Measurements from ENCODE around the gene NOPCHAP1. TPM values are rescaled to one million over a fixed set of nuclear protein-coding genes. Genes with fewer than 3 reads are reported as not detected.

Gene NOPCHAP1
- total and polyA plus RNA-seq, 2 donors (not counting 1 experiment from before 2014, with no cell fraction given) = 3.2 to 21.2 TPM

- no peaks in the 10 kb centered on the region for H3K27me3 Mint-ChIP-seq
- Histone ChIP-seq H3K79me2 (ENCODE audit: control insufficient read depth, insufficient read depth, low read length) (peaks cover 23% of the 10 kb centered on the region), H2AFZ (ENCODE audit: insufficient read depth, low read depth, low read length, poor library complexity, severe bottlenecking) (no peak overlapping the region), H3K4me3 (ENCODE audit: control extremely low read depth in 1 of 5, extremely low read depth in 1 of 5, insufficient read depth in 1 of 5, low read depth in 2 of 5, low read length in 4 of 5) (no peak overlapping the region), H3K27ac (ENCODE audit: low read length in 2 of 2) (no peak overlapping the region), H3K9me3 (ENCODE audit: control extremely low read depth in 1 of 3, control insufficient read depth in 2 of 3, insufficient read depth in 1 of 3, low read length in 2 of 3) (no peaks in the 10 kb centered on the region), H4K20me1 (ENCODE audit: control insufficient read depth, insufficient read depth, low read length, poor library complexity, severe bottlenecking) (no peaks in the 10 kb centered on the region), H3K36me3 (replicated peaks in 1 of 2; ENCODE audit: control extremely low read depth in 1 of 2, control insufficient read depth in 1 of 2, extremely low read depth in 1 of 2, insufficient read depth in 2 of 2, low read length in 1 of 2) (peaks cover 4 to 44% of the 10 kb centered on the region in 2 experiments), H3K27me3 (replicated peaks in 1 of 4; ENCODE audit: control extremely low read depth in 1 of 4, control insufficient read depth in 3 of 4, insufficient read depth in 4 of 4, low read length in 3 of 4) (no peaks in the 10 kb centered on the region), H3K9ac (ENCODE audit: low read length) (no peak overlapping the region), H3K4me1 (ENCODE audit: control insufficient read depth in 2 of 2, insufficient read depth in 2 of 2, low read length in 2 of 2) (peaks cover 10 to 11% of the 10 kb centered on the region in 2 donors), H3K4me2 (replicated peaks; ENCODE audit: low read depth, low read length, poor library complexity, severe bottlenecking) (no peak overlapping the region)
- POLR2A ChIA-PET = no interaction called here
- peaks cover 16% of the 10 kb centered on the region for H3K4me1 Mint-ChIP-seq
- no peaks in the 10 kb centered on the region for H3K9me3 Mint-ChIP-seq (ENCODE audit: insufficient read depth)
- CTCF ChIA-PET = no interaction called here
- H3K27ac Mint-ChIP-seq = no peak overlapping the region
- 60% methylated on average over 1 of the region's 3 CpGs for WGBS (ENCODE audit: insufficient coverage)
- intact Hi-C loops (cut with micrococcal nuclease) = no loop called here
- no peak for TF ChIP-seq EZH2 (IDR thresholded peaks at IDR 0.05; ENCODE audit: borderline replicate concordance, insufficient read depth, low read depth, low read length, poor library complexity, severe bottlenecking)
- TF ChIP-seq, protein P1, sequence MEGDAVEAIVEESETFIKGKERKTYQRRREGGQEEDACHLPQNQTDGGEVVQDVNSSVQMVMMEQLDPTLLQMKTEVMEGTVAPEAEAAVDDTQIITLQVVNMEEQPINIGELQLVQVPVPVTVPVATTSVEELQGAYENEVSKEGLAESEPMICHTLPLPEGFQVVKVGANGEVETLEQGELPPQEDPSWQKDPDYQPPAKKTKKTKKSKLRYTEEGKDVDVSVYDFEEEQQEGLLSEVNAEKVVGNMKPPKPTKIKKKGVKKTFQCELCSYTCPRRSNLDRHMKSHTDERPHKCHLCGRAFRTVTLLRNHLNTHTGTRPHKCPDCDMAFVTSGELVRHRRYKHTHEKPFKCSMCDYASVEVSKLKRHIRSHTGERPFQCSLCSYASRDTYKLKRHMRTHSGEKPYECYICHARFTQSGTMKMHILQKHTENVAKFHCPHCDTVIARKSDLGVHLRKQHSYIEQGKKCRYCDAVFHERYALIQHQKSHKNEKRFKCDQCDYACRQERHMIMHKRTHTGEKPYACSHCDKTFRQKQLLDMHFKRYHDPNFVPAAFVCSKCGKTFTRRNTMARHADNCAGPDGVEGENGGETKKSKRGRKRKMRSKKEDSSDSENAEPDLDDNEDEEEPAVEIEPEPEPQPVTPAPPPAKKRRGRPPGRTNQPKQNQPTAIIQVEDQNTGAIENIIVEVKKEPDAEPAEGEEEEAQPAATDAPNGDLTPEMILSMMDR (IDR thresholded peaks at IDR 0.05) = no peak
- no peak for DNase-seq
- no peak for ATAC-seq (ENCODE audit: low read depth)
- no peak overlapping the region for H3K4me3 Mint-ChIP-seq
Measured at GRCh38 chr12:104991565-104992128, 5.5 kb downstream of the NOPCHAP1 start.

- no peak overlapping the region for H3K9ac ChIP-seq (ENCODE audit: low read length)
- H3K27ac ChIP-seq (ENCODE audit: low read length in 2 of 2) = no peak overlapping the region
- H3K79me2 ChIP-seq (ENCODE audit: control insufficient read depth, insufficient read depth, low read length) = peaks cover 13% of the 10 kb centered on the region
- CTCF ChIA-PET = no interaction called here
- no peak overlapping the region for H3K4me3 Mint-ChIP-seq
- no peaks in the 10 kb centered on the region for H3K9me3 ChIP-seq (ENCODE audit: control extremely low read depth in 1 of 3, control insufficient read depth in 2 of 3, insufficient read depth in 1 of 3, low read length in 2 of 3)
- no peaks in the 10 kb centered on the region for H4K20me1 ChIP-seq (ENCODE audit: control insufficient read depth, insufficient read depth, low read length, poor library complexity, severe bottlenecking)
- no peak overlapping the region for H3K27ac Mint-ChIP-seq
- H3K4me1 ChIP-seq (ENCODE audit: control insufficient read depth in 2 of 2, insufficient read depth in 2 of 2, low read length in 2 of 2) = no peaks in the 10 kb centered on the region
- ATAC-seq (ENCODE audit: low read depth) = no peak
- no peaks in the 10 kb centered on the region for H3K27me3 Mint-ChIP-seq
- peaks cover 4 to 56% of the 10 kb centered on the region in 2 experiments for H3K36me3 ChIP-seq (replicated peaks in 1 of 2; ENCODE audit: control extremely low read depth in 1 of 2, control insufficient read depth in 1 of 2, extremely low read depth in 1 of 2, insufficient read depth in 2 of 2, low read length in 1 of 2)
- no peak overlapping the region for H2AFZ ChIP-seq (ENCODE audit: insufficient read depth, low read depth, low read length, poor library complexity, severe bottlenecking)
- no peak overlapping the region for H3K4me3 ChIP-seq (ENCODE audit: control extremely low read depth in 1 of 5, extremely low read depth in 1 of 5, insufficient read depth in 1 of 5, low read depth in 2 of 5, low read length in 4 of 5)
- no peak overlapping the region for H3K4me2 ChIP-seq (replicated peaks; ENCODE audit: low read depth, low read length, poor library complexity, severe bottlenecking)
- DNase-seq = no peak
- H3K9me3 Mint-ChIP-seq (ENCODE audit: insufficient read depth) = no peaks in the 10 kb centered on the region
- H3K27me3 ChIP-seq (replicated peaks in 1 of 4; ENCODE audit: control extremely low read depth in 1 of 4, control insufficient read depth in 3 of 4, insufficient read depth in 4 of 4, low read length in 3 of 4) = no peaks in the 10 kb centered on the region
- POLR2A ChIA-PET = interaction anchor here (0.6 kb wide), 1 partner anchor 61 kb away, joined by 6 read pairs; no protein-coding TSS in a partner anchor
- no CpG with 5 or more reads among the region's 3 CpGs for WGBS (ENCODE audit: insufficient coverage)
- intact Hi-C loops (cut with micrococcal nuclease) = no loop called here
- H3K4me1 Mint-ChIP-seq = no peaks in the 10 kb centered on the region
- TF ChIP-seq, protein P1 (IDR thresholded peaks at IDR 0.05) = no peak
- no peak for TF ChIP-seq EZH2 (IDR thresholded peaks at IDR 0.05; ENCODE audit: borderline replicate concordance, insufficient read depth, low read depth, low read length, poor library complexity, severe bottlenecking)
Measured at GRCh38 chr12:104994336-104994735, 8.2 kb downstream of the NOPCHAP1 start.

Measured in B cell (primary cell).